Caco-2 (cell line): ENCODE measurements around the gene ADGRL2. TPM values are rescaled to one million over a fixed set of nuclear protein-coding genes. Genes with fewer than 3 reads are reported as not detected.

Source experiments
- BruUV-seq: library from RNA; stranded (reverse); fragments of 400-500 nt; replicated peaks from 2 replicates; lab custom pipeline; 2021; lab: Mats Ljungman, UMichigan
- CTCF ChIA-PET: fragments of 300-600 bp; sonication (Branson Sonifier 250); formaldehyde crosslinking; loops from one replicate; lab custom pipeline; 2022; ENCODE audit warnings: antibody characterized with exemption; lab: Charles Lee
- POLR2A ChIA-PET: fragments of 300-600 bp; sonication (Branson Sonifier 250); formaldehyde crosslinking; loops from one replicate; lab custom pipeline; 2022; ENCODE audit warnings: antibody characterized with exemption; lab: Charles Lee
- DNase-seq, 2 experiments: peaks; one replicate each; pipeline versions ENCODE4 v3.0.0 to v3.0.0-alpha.2; 2020 to 2022
- H3K27me3 ChIP-seq: replicated peaks from 2 replicates; pipeline ENCODE4 v1.6.0; 2011; ENCODE audit warnings: low read length; ENCODE audit not compliant: control insufficient read depth, insufficient read depth
- H3K36me3 ChIP-seq: 2 replicates; pipeline ENCODE4 v1.5.1; 2011; ENCODE audit warnings: low read length; ENCODE audit not compliant: control insufficient read depth, insufficient read depth
- H3K4me1 ChIP-seq: fragments of 250-450 bp; sonication (Bioruptor Pico); 2 replicates; pipeline ENCODE4 v1.5.1; 2020; ENCODE audit warnings: mild to moderate bottlenecking
- H3K4me3 ChIP-seq: 2 replicates; pipeline ENCODE4 v1.5.1; 2011; ENCODE audit warnings: low read depth, mild to moderate bottlenecking, control low read depth, low read length
- H3K9me3 ChIP-seq: fragments of 250-450 bp; sonication (Bioruptor Pico); 2 replicates; pipeline ENCODE4 v1.5.1; 2020; ENCODE audit warnings: mild to moderate bottlenecking, moderate library complexity
- H3K27ac Mint-ChIP-seq: one replicate; pipeline ENCODE4 v1.8.0; 2022; ENCODE audit warnings: mixed read lengths; ENCODE audit not compliant: unreplicated experiment
- H3K27me3 Mint-ChIP-seq: one replicate; pipeline ENCODE4 v1.8.0; 2022; ENCODE audit warnings: mixed read lengths; ENCODE audit not compliant: insufficient read depth, unreplicated experiment
- H3K36me3 Mint-ChIP-seq: one replicate; pipeline ENCODE4 v1.8.0; 2022; ENCODE audit warnings: mild to moderate bottlenecking, mixed read lengths; ENCODE audit not compliant: insufficient read depth, unreplicated experiment
- H3K4me1 Mint-ChIP-seq: one replicate; pipeline ENCODE4 v1.8.0; 2022; ENCODE audit warnings: low read depth, mixed read lengths; ENCODE audit not compliant: unreplicated experiment
- H3K4me3 Mint-ChIP-seq: one replicate; pipeline ENCODE4 v1.8.0; 2022; ENCODE audit warnings: mild to moderate bottlenecking, moderate library complexity, mixed read lengths; ENCODE audit not compliant: unreplicated experiment
- H3K9me3 Mint-ChIP-seq: one replicate; pipeline ENCODE4 v1.8.0; 2022; ENCODE audit warnings: mixed read lengths; ENCODE audit not compliant: unreplicated experiment
- intact Hi-C: fragments of 100-400 bp; cut with micrococcal nuclease; formaldehyde crosslinking; loops from one replicate; pipeline ENCODE4 v1.10.0; 2022; ENCODE audit not compliant: unreplicated experiment
- total RNA-seq: library from RNA; stranded (reverse); gene quantifications from 2 replicates; pipeline ENCODE4 v1.2.3, GENCODE V29; 2022
- TF ChIP-seq, protein P1 (sequence below), 2 experiments: fragments of 200-600 bp in 1 of 2; IDR thresholded peaks; 1 replicate in 1 of 2; 2 replicates in 1 of 2; pipeline versions ENCODE4 v1.5.1 to v1.8.0; 2011 to 2022; ENCODE audit warnings: antibody characterized with exemption in 1 of 2, control low read depth in 1 of 2, inconsistent platforms in 1 of 2, low read depth in 1 of 2, low read length in 1 of 2, mild to moderate bottlenecking in 1 of 2, moderate library complexity in 1 of 2; ENCODE audit not compliant: insufficient read depth in 1 of 2, severe bottlenecking in 1 of 2, unreplicated experiment in 1 of 2

ADGRL2 gene
- total RNA-seq, 1 experiment from 2014 or later, result 3.8 TPM

DNA sequence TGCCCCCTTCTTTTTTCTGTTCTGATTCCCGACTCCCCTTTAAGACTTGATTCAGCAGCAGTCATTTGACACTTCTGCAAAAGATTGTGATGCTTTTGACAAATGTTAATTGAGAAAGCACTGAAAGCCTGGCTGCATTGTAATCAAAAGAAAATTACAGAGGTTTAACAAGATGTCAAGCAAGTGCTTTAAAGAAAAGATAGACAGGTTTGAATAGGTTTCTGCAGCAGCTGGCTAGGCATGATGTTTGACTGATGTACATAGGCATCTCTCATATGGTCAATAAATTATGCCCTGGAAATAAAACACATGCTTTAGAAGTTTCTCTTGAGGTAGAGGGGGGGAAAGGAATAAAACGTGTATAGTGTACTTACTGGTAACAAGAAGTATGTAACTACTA lies 147.8 kb downstream of the ADGRL2 start:
- no peaks in the 10 kb centered on the region for H3K4me1 ChIP-seq
- H3K27me3 Mint-ChIP-seq, result no peaks in the 10 kb centered on the region
- no peak overlapping the region for H3K4me3 ChIP-seq
- H3K36me3 ChIP-seq, result no peaks in the 10 kb centered on the region
- ChIA-PET CTCF (no interaction called here), POLR2A (no interaction called here)
- no peaks in the 10 kb centered on the region for H3K36me3 Mint-ChIP-seq
- H3K4me3 Mint-ChIP-seq, result no peak overlapping the region
- intact Hi-C loops, result no loop called here
- no peaks in the 10 kb centered on the region for H3K9me3 ChIP-seq
- no peaks in the 10 kb centered on the region for H3K9me3 Mint-ChIP-seq
- no peak for DNase-seq
- H3K27ac Mint-ChIP-seq, result no peak overlapping the region
- no peaks in the 10 kb centered on the region for H3K27me3 ChIP-seq
- H3K4me1 Mint-ChIP-seq, result no peaks in the 10 kb centered on the region
- BruUV-seq, result no TSS peak
- TF ChIP-seq, protein P1, sequence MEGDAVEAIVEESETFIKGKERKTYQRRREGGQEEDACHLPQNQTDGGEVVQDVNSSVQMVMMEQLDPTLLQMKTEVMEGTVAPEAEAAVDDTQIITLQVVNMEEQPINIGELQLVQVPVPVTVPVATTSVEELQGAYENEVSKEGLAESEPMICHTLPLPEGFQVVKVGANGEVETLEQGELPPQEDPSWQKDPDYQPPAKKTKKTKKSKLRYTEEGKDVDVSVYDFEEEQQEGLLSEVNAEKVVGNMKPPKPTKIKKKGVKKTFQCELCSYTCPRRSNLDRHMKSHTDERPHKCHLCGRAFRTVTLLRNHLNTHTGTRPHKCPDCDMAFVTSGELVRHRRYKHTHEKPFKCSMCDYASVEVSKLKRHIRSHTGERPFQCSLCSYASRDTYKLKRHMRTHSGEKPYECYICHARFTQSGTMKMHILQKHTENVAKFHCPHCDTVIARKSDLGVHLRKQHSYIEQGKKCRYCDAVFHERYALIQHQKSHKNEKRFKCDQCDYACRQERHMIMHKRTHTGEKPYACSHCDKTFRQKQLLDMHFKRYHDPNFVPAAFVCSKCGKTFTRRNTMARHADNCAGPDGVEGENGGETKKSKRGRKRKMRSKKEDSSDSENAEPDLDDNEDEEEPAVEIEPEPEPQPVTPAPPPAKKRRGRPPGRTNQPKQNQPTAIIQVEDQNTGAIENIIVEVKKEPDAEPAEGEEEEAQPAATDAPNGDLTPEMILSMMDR (IDR thresholded peaks at IDR 0.05; ENCODE audit: insufficient read depth in 1 of 2, low read depth in 1 of 2, low read length in 1 of 2, severe bottlenecking in 1 of 2, unreplicated experiment in 1 of 2), result no peak

GRCh38 chr1:81949421-81949820 lies 148.7 kb downstream of the ADGRL2 start:
- ChIA-PET CTCF (no interaction called here), POLR2A (no interaction called here)
- Histone ChIP-seq H3K4me3 (no peak overlapping the region), H3K27me3 (no peaks in the 10 kb centered on the region), H3K4me1 (no peaks in the 10 kb centered on the region), H3K36me3 (no peaks in the 10 kb centered on the region), H3K9me3 (no peaks in the 10 kb centered on the region)
- H3K9me3 Mint-ChIP-seq, result no peaks in the 10 kb centered on the region
- H3K27me3 Mint-ChIP-seq, result no peaks in the 10 kb centered on the region
- H3K27ac Mint-ChIP-seq, result no peak overlapping the region
- DNase-seq, result no peak
- H3K4me3 Mint-ChIP-seq, result no peak overlapping the region
- no peaks in the 10 kb centered on the region for H3K36me3 Mint-ChIP-seq
- H3K4me1 Mint-ChIP-seq, result no peaks in the 10 kb centered on the region
- TF ChIP-seq, protein P1 (IDR thresholded peaks at IDR 0.05; ENCODE audit: insufficient read depth in 1 of 2, low read depth in 1 of 2, low read length in 1 of 2, severe bottlenecking in 1 of 2, unreplicated experiment in 1 of 2), result no peak
- no TSS peak for BruUV-seq
- intact Hi-C loops, result no loop called here

DNA sequence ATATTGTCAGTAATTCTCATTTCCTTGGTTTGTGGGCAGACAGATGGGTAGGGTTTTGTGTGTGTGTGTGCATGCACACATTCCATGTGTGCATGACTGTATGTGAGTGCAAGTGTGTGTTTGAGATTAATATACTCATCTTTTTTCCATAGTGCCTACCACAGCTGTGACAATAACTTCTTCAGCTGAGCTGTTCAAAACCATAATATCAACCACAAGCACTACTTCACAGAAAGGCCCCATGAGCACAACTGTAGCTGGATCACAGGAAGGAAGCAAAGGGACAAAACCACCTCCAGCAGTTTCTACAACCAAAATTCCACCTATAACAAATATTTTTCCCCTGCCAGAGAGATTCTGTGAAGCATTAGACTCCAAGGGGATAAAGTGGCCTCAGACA lies 149.3 kb downstream of the ADGRL2 start:
- CTCF ChIA-PET, result no interaction called here
- Histone ChIP-seq H3K4me3 (no peak overlapping the region), H3K9me3 (no peaks in the 10 kb centered on the region), H3K4me1 (no peaks in the 10 kb centered on the region), H3K36me3 (no peaks in the 10 kb centered on the region), H3K27me3 (no peaks in the 10 kb centered on the region)
- TF ChIP-seq, protein P1 (IDR thresholded peaks at IDR 0.05; ENCODE audit: insufficient read depth in 1 of 2, low read depth in 1 of 2, low read length in 1 of 2, severe bottlenecking in 1 of 2, unreplicated experiment in 1 of 2), result no peak
- Mint-ChIP-seq H3K27me3 (no peaks in the 10 kb centered on the region), H3K27ac (no peak overlapping the region), H3K4me3 (no peak overlapping the region), H3K36me3 (no peaks in the 10 kb centered on the region), H3K9me3 (no peaks in the 10 kb centered on the region), H3K4me1 (no peaks in the 10 kb centered on the region)
- no peak for DNase-seq
- BruUV-seq, result no TSS peak
- POLR2A ChIA-PET, result no interaction called here
- intact Hi-C loops, result no loop called here
